Suppressor macrophage treated with lipopolysaccharide for 4 hours (primary cell): Measurements from ENCODE around the gene DNMT3A.
A peak's percentile ranks its signal among the peaks of the same experiment; 100 is the strongest.

Source experiments
- DNase-seq: peaks from one replicate; pipeline ENCODE4 v3.0.0-alpha.2; 2020

The DNMT3A gene

GRCh38 chr2:25254961-25255360 is 86.8 kb downstream of the DNMT3A start:
- no peak for DNase-seq

DNA sequence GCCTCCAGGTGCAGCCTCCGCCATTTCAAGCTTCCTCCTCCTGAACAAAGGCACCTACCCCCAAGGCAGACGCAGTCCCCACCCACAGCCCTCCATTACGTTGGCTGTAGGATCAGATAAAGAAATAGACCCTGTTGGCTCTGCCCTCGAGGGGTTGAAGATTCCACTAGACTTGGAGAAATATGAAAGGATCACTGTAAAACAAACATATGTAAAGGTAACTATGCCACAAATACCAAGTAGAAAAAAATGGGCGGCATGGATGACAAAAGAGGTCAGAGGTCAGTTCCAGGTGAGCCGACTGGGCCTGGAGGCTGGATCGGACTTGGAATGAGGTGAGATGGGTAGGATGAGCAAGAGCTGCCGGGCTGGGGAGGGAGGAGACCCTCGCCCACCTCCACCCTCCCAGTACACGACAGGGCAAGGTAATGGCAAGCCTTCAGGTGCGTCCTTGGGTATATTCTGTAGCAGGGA is 88.5 kb downstream of the DNMT3A start:
- no peak for DNase-seq

GRCh38 chr2:25252291-25253152 is 89.2 kb downstream of the DNMT3A start:
- no peak for DNase-seq

- peak; percentile 34 for DNase-seq
Measured at GRCh38 chr2:25251422-25252273, 90.1 kb downstream of the DNMT3A start.

GRCh38 chr2:25251071-25251421 is 90.7 kb downstream of the DNMT3A start:
- no peak for DNase-seq

DNA sequence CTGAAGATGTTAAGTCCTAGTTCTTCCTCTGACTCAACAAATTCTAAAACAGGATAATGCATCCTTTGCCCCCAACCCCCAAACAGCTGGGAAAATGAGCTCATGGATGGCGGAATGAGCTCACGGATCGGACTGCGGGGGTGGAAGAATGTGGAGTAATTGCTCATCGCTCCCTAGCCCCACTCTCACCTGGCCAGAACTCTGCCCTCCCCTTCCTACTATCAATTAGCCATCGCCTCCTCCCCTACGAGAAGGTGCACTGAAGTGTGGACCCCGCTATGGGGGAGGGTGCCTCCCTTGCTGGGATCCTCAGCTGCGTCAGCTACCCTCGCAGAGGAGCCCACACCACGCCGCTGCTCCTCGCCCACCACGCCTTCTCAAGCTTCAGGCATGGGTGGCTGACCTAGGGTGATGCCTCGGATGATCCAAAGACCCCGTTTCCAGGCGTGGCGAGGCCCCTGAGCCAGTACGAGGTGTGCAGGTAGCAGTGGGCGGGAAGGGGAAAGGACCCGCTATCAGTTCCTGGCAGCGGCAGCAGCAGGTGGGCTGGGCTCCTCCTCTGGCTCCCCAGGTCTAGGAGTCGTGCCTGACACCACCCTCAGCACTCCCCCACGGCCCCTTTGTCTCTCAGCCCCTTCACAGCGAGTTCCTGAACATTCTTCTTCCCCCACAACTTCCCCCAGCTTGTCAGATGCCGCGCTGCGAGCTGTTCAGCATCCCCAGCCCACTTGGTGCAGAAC is 91.2 kb downstream of the DNMT3A start:
- DNase-seq, result no peak

DNA sequence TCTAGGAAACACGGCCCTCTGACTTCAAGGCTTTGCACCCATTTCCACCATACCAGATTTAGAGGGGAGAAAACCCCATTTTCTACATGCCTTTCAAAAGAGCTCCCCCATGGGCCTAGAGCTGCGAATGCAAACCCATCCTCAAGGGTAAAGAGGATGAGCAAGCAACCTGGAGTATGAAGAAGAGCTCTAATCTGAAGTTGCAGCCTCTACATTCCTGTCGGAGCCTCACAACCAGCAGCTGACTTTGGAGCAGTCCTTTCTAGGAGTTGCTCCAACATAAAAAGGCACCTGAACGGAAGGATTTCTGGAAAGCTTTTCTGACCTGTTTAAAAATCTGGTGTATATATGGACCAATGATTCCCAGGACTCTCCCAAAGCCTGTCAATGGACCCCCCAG is 91.9 kb downstream of the DNMT3A start:
- DNase-seq, result no peak

GRCh38 chr2:25247792-25248512 is 93.8 kb downstream of the DNMT3A start:
- DNase-seq, result no peak

GRCh38 chr2:25246558-25247290 is 95.0 kb downstream of the DNMT3A start:
- DNase-seq, result no peak

DNA sequence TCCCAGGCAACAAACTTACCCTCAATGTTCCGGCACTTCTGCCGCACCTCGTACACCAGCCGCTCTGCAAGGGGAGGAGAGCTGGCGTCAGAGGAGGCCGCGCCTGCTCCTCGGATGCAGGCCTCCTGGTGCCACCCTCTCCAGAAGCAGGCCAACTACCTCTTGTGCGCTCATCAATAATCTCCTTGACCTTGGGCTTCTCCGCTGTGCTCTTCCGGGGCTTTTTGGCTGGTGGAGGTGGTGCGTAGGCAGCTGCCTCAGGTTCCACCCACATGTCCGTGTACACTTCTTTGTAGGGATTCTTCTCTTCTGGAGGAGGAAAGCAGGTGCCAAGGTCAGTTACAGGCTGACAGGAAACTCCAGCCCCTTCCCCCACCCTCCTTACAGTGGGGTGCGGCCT is 95.7 kb downstream of the DNMT3A start:
- no peak for DNase-seq

DNA sequence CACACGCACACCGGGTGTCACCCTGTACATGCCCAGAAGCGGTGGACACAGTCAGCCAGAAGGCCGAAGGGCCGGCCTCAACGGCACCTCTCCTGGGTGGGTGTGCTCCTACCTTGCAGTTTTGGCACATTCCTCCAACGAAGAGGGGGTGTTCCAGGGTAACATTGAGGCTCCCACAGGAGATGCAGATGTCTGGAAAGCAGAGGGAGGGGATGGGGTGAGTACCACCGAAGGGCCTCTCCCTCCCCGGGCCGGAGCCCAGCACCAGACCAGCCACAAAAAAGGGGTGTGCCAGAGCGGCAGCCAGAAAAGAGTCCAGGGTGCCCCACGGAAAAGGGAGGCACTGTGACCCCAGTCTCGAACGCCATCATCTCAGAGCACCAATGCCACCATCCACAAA is 96.6 kb downstream of the DNMT3A start:
- no peak for DNase-seq

DNA sequence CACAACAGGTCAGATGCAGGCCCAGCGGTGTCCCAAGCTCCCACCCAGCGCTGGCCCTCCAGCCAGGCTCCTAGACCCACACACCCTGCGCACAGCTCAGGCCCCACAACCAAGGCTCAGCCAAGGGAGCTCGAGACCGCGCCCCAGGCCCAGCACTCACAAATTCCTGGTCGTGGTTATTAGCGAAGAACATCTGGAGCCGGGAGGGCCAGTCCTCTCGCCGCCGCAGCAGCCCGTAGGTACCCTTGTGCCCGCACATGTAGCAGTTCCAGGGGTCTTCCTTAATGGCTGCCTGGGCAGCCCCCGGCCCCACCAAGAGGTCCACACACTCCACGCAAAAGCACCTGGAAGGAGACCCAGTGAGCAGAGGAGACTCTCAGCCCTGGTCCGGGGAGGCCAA is 97.7 kb downstream of the DNMT3A start:
- no peak for DNase-seq

- no peak for DNase-seq
Measured at GRCh38 chr2:25241452-25241851, 100.3 kb downstream of the DNMT3A start.

DNA sequence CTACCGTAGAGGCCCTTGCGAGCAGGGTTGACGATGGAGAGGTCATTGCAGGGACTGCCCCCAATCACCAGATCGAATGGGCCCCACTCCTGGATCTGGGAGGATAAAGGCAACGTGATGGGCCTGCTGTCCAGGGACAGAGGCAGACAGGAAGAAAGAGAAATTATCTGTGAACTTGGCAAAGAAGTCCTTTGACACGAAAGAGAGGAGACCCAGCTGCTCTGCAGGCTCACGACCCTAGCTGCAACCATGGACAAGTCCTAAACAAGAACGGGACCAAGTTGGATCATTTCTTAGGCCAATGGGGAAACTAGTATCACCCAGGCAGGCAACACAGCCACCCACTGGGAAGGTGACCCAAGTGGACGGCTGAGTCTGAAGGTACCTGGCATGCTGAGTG is 101.1 kb downstream of the DNMT3A start:
- no peak for DNase-seq

GRCh38 chr2:25238920-25239319 is 102.8 kb downstream of the DNMT3A start:
- DNase-seq, result no peak

DNA sequence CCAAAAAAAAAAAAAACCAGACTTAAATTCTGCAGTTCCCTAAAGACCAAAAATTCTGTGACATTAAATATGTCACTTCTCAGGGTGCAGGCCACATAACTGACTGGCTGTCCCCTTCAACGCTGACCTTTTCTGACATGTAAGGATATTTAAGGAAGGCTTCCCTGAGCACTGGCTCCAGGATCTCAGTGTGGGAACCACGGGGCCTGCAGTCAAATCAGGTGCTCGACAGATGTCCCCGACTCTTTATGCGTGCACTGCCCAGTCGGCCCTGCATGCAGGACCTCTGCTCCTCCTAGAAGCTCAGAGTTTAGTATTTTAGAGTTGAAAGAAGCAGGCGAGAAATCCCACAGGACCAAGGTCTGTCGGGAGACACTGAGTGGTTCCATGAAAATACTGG is 104.0 kb downstream of the DNMT3A start:
- DNase-seq, result no peak

GRCh38 chr2:25236736-25237135 is 105.0 kb downstream of the DNMT3A start:
- DNase-seq, result no peak

GRCh38 chr2:25234738-25235137 is 107.0 kb downstream of the DNMT3A start:
- DNase-seq, result no peak

DNA sequence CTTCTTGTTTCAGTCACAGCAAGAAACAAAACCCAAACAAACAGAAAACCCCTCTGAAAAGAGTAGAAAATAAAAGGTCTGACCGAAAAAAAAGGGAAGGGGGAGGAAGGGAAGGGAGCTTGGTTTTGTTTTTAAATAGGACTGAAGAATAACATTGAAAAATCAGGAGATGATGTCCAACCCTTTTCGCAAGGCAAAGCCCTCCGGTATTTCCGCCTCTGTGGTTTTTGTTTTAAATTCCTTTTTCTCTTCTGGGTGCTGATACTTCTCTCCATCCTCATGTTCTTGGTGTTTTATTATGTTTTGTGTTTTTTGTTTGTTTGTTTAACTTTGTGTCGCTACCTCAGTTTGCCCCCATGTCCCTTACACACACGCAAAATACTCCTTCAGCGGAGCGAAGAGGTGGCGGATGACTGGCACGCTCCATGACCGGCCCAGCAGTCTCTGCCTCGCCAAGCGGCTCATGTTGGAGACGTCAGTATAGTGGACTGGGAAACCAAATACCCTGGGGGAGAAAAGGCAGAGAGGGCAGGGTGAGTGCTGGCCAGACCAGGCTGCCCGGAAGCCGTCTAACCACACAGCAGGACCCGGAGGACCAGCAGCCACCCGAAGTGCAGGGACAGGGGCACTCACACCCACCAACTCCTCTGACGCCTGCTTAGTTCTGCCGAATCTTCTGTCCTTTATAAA is 107.7 kb downstream of the DNMT3A start:
- no peak for DNase-seq

- DNase-seq, result no peak
Measured at GRCh38 chr2:25232248-25232825, 109.4 kb downstream of the DNMT3A start.

GRCh38 chr2:25230948-25231311 is 110.8 kb downstream of the DNMT3A start:
- DNase-seq, result no peak
